Activated CD8-positive, alpha-beta memory T cell treated with anti-CD3 and anti-CD28 coated beads for 48 hours (primary cell): ENCODE results near the gene GALNT14.

Source experiments
- DNase-seq, 3 experiments: peaks; one replicate each; pipeline ENCODE4 v3.0.0-alpha.2; 2020; ENCODE audit warnings: low read depth in 2 of 3, low spot score in 2 of 3

The GALNT14 gene

DNA sequence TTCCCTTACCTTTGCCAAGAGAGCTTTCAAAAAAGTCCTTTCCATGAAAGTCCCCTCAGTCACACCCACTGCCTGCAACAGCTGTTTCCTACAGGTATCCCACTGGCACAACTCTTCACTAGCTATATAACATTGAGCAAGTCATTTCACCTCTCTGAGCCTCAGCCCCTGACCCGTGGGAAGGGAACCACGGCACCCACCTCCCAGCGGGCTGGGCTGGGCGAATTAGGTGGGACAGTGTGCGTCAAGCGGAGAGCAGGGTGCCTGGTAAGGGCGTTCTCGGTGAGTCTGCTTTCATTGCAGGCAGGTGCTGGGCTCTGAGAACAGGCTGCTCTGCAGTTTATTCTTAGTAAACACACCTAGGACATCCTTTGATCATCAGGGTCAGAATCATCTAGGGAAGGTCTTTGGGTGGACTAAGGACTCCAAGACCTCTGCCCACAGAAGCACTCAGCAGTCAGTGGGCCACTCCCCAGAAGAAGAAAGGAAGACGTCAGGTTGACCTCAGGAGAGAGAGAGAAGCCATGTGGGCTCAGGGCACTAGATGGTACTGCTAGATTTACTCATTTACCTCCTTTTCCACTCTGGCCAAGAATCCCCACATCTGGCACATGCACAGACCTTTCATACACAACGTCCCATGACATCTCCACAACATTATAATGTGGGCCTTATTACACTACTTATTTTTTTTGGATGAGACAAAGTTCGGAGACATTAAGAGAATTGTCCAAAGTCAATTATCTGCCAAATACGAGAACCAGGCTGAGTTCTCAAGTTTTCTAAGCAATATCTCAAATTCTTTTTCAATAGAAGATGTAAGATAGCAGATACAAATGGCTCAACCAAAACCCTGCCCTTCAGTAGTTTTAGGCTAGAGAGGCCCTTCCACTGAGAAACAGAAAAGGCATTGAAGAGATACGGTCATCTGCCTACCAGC lies 79.9 kb downstream of the GALNT14 start:
- no peak for DNase-seq

DNA sequence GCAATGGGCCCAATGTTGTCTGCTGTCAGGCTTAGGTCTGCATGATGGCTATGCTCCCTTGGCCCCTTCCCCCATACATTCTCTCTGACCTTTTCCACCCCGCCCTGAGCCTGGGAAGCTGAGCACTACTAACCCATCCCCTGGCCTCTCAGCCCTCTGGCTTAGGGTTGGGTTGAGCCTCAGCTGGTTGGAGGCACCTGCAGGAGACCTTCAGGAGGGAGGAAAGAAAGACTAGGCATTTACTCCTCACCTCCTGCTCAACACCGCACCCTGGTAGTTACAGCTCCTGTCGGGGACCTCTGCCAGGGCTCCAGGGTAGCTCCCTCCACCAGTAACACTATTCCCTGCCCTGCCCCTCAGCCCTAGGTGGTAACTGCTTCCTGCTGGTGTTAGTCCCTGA lies 80.5 kb downstream of the GALNT14 start:
- no peak for DNase-seq

DNA sequence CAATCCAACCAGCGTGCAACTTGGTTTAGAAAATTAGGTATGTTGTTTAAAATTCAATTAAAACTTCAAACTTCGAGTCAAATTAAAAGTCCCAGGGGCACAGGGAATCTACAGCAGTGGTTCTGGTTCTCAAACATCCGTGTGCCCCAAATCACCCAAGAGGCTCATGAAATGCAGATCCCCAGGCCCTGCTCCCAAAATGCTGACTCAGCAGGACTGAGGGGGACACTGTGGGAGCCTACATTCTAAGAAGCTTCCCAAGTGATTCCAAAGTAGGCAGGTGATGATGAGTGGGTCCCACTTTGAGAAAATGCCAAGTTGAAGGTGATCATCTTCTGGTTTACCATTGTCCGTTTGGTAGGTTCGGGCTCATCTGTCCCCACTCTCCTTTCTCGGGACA lies 82.3 kb downstream of the GALNT14 start:
- DNase-seq, result no peak

- DNase-seq, result no peak
These were observed 83.3 kb downstream of the GALNT14 start for GRCh38 chr2:31054842-31055388.

DNA sequence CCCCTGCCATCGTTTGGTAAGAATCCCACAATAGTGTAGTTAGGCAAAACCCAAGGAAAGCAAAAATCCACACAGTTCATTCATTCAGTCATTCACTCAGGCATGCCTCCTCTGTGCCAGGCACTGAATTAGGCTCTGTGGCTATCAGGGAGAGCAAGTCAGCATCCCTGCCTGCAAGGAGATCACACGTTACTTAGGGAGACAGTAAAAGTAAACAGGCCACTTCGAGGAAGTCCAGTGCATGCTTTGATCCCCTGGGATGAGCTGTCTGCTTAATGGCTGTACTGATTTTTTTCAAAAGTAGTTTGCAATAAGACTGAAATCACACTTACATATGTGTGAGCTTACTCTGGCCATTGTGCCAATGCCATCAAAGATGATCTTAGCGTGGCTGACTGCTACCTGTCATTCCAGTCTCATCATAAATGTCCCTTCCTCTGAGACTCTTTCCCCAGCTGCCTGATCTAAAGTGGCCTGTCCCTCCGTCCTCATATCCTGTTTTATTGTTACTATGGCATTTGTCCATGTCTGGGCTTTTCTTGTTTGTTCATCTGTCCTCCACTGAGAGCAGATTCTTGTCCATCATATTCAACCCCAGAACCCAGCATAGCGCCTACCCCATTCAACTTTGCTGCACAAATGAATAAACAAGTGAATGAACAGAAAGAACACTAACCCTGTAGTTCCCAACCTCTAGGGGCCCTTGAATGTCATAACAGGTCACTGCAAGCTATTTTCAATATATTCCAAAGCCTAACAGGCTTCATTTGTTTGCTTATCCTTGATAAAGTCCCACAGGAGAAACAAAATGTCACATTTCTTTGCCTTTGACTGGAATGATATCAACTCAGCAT lies 84.1 kb downstream of the GALNT14 start:
- DNase-seq, result no peak

GRCh38 chr2:31052284-31052683 lies 86.0 kb downstream of the GALNT14 start:
- no peak for DNase-seq

- DNase-seq, result no peak
These were observed 86.7 kb downstream of the GALNT14 start for GRCh38 chr2:31051258-31052140.

GRCh38 chr2:31049916-31050588 lies 88.2 kb downstream of the GALNT14 start:
- no peak for DNase-seq

GRCh38 chr2:31049264-31049663 lies 89.0 kb downstream of the GALNT14 start:
- no peak for DNase-seq

- no peak for DNase-seq
These were observed 90.6 kb downstream of the GALNT14 start for GRCh38 chr2:31047599-31047998.

DNA sequence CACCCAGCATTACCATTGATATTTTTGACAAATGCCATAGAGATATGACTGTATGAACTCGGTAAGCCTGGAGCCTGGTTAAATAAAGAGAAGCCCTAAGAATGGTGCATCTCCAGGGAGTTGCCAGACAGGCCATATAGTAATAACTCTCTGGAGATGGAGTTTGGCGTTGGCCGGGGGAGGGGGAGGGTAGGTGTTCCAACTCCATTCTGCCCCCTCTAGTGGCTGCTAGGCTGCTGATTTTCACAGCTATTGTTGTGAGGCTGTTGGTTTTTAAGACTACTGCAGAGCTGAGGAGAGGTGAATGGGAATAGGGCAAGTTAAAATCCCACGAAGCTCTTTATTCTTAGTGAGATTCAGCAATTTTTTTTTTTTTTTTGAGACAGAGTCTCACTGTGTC lies 99.9 kb downstream of the GALNT14 start:
- DNase-seq, result no peak

DNA sequence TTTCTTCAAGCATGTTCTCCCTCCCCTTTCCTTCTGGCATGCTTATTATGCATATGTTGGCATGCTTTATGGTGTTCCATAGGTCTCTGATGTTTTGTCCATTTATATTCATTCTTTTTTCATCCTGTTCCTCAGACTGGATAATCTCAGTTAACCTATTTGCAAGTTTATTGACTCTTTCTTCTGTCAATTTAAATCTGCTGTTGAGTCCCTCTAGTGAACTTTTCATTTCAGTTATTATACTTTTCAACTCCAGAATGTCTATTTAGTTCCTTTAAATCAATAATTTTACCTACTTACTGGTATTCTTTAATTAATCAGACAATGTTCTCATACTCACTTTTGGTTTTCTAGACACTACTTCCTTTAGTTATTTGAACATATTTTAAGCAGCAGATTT lies 101.2 kb downstream of the GALNT14 start:
- DNase-seq, result no peak

DNA sequence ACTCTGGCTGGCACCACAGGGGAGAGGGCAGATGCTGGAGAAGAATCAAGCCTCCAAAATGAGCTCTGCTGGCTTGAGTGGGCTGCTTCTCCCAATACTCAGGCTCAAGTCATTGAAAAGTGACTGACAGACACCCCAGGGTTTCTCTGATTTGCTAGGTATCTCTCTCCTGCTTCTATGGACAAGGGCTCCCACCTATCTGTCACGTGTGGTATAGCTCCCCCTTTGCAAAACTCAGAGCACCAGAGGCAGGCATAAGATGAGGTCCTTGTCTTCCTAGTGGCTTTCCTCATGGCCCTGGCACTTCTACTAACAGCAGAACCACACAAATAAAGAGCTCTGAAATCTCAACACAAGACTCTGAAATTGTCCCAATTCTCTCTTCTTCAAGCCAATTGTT lies 105.2 kb downstream of the GALNT14 start:
- DNase-seq, result no peak

GRCh38 chr2:31032475-31032874 lies 105.8 kb downstream of the GALNT14 start:
- no peak for DNase-seq

DNA sequence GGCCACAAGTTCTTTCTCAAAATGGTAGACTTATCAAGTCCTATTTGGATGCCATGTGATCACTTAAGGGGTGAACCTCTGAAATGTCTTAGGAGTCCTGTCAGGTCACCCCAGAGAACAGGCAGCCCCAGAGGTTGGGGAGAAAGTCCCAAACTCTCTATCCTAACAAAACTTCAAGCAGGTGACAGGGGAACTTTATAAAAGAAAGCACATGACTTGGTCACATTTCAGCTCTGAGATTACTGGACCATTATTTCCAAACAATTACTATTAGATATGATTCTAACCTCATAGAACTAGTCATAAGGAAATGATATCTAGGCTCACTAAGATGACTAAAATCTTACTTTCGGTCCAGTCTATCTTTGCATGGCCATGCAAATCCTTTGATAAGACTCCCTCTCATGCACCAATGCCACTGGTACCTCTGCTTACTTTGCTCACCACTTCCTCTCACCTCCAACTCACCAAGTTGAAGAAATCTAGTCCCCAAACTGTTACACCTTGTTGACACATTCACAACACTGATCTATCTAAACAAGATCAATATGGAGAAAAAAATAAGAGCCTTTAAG lies 107.0 kb downstream of the GALNT14 start:
- DNase-seq, result no peak

DNA sequence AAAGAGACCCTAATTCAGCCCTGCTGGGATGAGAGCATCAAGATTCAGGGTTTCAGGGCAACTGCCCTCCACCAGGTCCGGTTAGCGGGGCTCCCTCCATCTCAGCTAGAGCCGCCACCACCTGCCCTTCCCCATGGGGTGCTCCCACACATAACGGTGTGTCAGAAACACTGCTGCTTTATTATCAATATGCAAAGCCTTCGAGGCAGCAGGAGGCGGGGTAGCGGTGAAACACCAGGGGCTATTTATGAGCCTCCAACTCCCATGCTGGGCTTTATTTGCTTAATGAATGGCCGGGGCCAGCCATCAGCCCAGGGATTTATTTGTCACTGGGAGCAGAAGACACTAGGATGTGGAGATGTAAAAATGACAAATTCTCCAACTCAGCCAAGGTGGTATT lies 109.8 kb downstream of the GALNT14 start:
- DNase-seq, result no peak

DNA sequence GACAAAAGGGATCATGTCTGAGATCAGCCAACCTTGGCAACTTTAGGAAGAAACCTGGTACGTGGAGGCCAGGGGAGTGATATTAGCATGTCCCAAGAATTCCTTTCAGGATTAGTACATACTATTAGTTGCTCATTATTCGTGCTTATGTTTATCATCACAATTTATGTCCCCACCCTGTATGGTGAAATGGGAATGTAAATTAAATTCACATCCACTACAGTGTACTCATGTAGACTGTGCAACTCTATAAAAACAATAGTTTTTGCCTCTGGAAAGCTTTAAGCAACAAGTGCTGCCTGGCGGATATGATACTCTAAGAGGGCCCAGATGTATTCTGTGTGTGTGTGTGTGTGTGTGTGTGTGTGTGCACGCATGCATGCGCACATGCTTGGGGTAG lies 110.7 kb downstream of the GALNT14 start:
- no peak for DNase-seq

DNA sequence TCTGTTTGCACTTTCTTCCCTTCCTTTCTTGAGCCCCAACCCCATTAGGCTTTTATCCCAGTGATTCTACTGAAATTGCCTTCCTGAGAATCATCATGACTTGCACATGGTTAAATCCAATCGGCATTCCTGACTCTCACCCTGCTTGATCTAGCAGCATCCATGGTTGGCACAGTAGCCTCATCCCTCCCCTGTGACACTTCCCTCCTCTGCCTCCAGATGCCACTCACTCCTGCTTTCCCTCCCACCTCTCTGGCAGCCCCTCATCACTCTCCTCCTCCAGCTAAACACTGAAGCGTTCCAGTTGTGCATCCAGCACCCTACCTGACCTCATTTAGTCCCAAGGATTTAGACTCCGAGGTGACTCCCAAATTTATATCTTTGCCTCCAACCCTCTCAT lies 114.7 kb downstream of the GALNT14 start:
- no peak for DNase-seq

- DNase-seq, result no peak
These were observed 117.5 kb downstream of the GALNT14 start for GRCh38 chr2:31020713-31021112.

DNA sequence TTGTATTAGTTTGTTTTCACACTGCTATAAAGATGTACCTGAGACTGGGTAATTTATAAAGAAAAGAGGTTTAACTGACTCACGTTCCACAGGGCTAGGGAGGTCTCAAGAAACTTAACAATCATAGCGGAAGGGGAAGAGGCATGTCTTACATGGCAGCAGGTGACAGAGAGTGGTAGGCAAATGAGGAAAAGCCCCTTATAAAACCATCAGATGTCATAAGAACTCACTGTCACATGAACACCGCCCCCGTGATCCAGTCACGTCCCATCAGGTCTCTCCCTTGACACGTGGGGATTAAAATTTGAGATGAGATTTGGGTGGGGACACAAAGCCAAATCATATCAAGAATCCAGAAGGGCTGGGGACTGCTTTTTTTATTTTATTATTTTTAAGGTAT lies 120.0 kb downstream of the GALNT14 start:
- no peak for DNase-seq
